ENCODE data around the gene C17orf67.

- TF ChIP-seq CTCF (IDR thresholded peaks at IDR 0.05; ENCODE audit: low read depth, low read length), result peak; percentile 68
- TF ChIP-seq POLR2A (IDR thresholded peaks at IDR 0.05; ENCODE audit: extremely low read depth, insufficient read length), result no peak
- no peak for TF ChIP-seq MAX (IDR thresholded peaks at IDR 0.05; ENCODE audit: low read depth, low read length)
These were observed 14.1 kb downstream of the C17orf67 start for GRCh38 chr17:56819431-56820145.

Data from NB4 (cell line).